ENCODE measurements around the gene OR11H7.

DNA sequence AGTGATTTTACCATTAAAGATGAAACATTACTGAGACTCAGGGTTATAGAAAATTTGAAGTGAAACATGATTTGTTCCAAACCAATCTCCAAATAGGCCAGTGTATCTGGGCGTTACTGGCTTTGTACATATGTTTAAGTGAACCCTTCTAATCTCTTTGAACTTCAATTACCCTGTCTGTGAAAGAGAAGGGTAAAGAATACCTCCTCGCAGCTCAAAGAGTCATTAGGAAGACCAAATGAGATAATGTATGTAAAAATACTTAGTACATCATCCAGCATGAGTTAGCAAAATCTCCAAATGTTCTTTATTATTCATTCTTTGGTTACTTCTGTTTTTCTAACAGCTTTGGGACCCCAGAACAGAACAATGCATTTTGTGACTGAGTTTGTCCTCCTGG is 5.4 kb upstream of the OR11H7 start, which contains the start of gene OR11H6:
- TF ChIP-seq POLR2A (IDR thresholded peaks at IDR 0.05) = no peak
- TF ChIP-seq POLR2AphosphoS5 (IDR thresholded peaks at IDR 0.05) = no peak
- TF ChIP-seq, protein P1, sequence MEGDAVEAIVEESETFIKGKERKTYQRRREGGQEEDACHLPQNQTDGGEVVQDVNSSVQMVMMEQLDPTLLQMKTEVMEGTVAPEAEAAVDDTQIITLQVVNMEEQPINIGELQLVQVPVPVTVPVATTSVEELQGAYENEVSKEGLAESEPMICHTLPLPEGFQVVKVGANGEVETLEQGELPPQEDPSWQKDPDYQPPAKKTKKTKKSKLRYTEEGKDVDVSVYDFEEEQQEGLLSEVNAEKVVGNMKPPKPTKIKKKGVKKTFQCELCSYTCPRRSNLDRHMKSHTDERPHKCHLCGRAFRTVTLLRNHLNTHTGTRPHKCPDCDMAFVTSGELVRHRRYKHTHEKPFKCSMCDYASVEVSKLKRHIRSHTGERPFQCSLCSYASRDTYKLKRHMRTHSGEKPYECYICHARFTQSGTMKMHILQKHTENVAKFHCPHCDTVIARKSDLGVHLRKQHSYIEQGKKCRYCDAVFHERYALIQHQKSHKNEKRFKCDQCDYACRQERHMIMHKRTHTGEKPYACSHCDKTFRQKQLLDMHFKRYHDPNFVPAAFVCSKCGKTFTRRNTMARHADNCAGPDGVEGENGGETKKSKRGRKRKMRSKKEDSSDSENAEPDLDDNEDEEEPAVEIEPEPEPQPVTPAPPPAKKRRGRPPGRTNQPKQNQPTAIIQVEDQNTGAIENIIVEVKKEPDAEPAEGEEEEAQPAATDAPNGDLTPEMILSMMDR (IDR thresholded peaks at IDR 0.05) = no peak
